ENCODE data around the gene IKZF1.

- TF ChIP-seq, protein P1, sequence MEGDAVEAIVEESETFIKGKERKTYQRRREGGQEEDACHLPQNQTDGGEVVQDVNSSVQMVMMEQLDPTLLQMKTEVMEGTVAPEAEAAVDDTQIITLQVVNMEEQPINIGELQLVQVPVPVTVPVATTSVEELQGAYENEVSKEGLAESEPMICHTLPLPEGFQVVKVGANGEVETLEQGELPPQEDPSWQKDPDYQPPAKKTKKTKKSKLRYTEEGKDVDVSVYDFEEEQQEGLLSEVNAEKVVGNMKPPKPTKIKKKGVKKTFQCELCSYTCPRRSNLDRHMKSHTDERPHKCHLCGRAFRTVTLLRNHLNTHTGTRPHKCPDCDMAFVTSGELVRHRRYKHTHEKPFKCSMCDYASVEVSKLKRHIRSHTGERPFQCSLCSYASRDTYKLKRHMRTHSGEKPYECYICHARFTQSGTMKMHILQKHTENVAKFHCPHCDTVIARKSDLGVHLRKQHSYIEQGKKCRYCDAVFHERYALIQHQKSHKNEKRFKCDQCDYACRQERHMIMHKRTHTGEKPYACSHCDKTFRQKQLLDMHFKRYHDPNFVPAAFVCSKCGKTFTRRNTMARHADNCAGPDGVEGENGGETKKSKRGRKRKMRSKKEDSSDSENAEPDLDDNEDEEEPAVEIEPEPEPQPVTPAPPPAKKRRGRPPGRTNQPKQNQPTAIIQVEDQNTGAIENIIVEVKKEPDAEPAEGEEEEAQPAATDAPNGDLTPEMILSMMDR (IDR thresholded peaks at IDR 0.05): no peak
- TF ChIP-seq POLR2A (IDR thresholded peaks at IDR 0.05): no peak
Measured at GRCh38 chr7:50324113-50324512, 19.6 kb downstream of the IKZF1 start.

Measured in right lobe of liver (tissue), 4 donors.